Ovary (tissue), 3 donors: ENCODE data around the gene BEX2.

Experiments
- CTCF ChIP-seq, 3 donors: fragments of 450-650 bp in 2 of 3; fragments of 200-600 bp in 1 of 3; IDR thresholded peaks; one replicate each; pipeline versions ENCODE4 v1.5.1 to v1.8.0; 2016 to 2022; ENCODE audit warnings: antibody characterized with exemption in 3 of 3, mild to moderate bottlenecking in 1 of 3
- EP300 ChIP-seq: sonication (generic); formaldehyde crosslinking; IDR thresholded peaks from one replicate; pipeline ENCODE4 v1.6.1; 2017; ENCODE audit warnings: antibody characterized with exemption
- POLR2A ChIP-seq: fragments of 450-650 bp; IDR thresholded peaks from one replicate; pipeline ENCODE4 v1.6.1; 2017; ENCODE audit warnings: antibody characterized with exemption, mild to moderate bottlenecking, moderate library complexity
- donor health status: DM: no; HTN: no; CAD: no.

GRCh38 chrX:103356858-103357257 is 46.1 kb upstream of the BEX2 start:
- TF ChIP-seq CTCF (IDR thresholded peaks at IDR 0.05) (no peak), POLR2A (no peak), EP300 (no peak)
